D721Med (cell line): Measurements from ENCODE around the gene THAP7.
A peak's percentile ranks its signal among the peaks of the same experiment; 100 is the strongest.
"Not testable (repeated sequence)": the region's sequence is repeated elsewhere in the genome, so short reads cannot be mapped to it uniquely, and the experiment has no call there.

Experiments
- DNase-seq: peaks from one replicate; pipeline ENCODE4 v3.0.0; 2011; ENCODE audit warnings: low spot score; ENCODE audit not compliant: insufficient read length
- FAIRE-seq: peaks from 2 replicates; lab custom pipeline; 2011; peaks lifted over from hg19 to GRCh38; lab: Jason Lieb, UNC
- CTCF ChIP-seq: IDR thresholded peaks from 2 replicates; pipeline ENCODE4 v1.5.1; 2012; ENCODE audit warnings: mild to moderate bottlenecking, control low read depth; ENCODE audit not compliant: insufficient read depth; ENCODE audit errors: missing control alignments

THAP7 gene

GRCh38 chr22:21014726-21015465 lies 13.0 kb upstream of the THAP7 start, which contains the start of gene P2RX6:
Gene P2RX6 (plus strand): TSS chr22:21015165. CDS start chr22:21015175, 10 bp downstream.
- FAIRE-seq (no peak), DNase-seq (no peak)
- no peak for TF ChIP-seq CTCF

GRCh38 chr22:21014202-21014725 lies 12.3 kb upstream of the THAP7 start:
- DNase-seq (peak; percentile 97), FAIRE-seq (no peak)
- no peak for TF ChIP-seq CTCF

GRCh38 chr22:21013657-21014201 lies 11.8 kb upstream of the THAP7 start:
- DNase-seq (no peak), FAIRE-seq (no peak)
- TF ChIP-seq CTCF, result no peak

- TF ChIP-seq CTCF, result no peak
- DNase-seq (no peak), FAIRE-seq (no peak)
These were observed 10.8 kb upstream of the THAP7 start for GRCh38 chr22:21012446-21013407.

GRCh38 chr22:21010426-21011113 lies 8.7 kb upstream of the THAP7 start:
- DNase-seq (no peak), FAIRE-seq (no peak)
- no peak for TF ChIP-seq CTCF

- no peak for DNase-seq
- no peak for FAIRE-seq
- TF ChIP-seq CTCF, result no peak
These were observed 7.9 kb upstream of the THAP7 start for GRCh38 chr22:21009638-21010425.

- not testable (repeated sequence) for DNase-seq, FAIRE-seq
These were observed 7.3 kb upstream of the THAP7 start for GRCh38 chr22:21009208-21009607.
